ENCODE data around the gene MAN1A1. TPM values are rescaled to one million over a fixed set of nuclear protein-coding genes. Genes with fewer than 3 reads are reported as not detected.

Gene MAN1A1
- polyA plus RNA-seq, 3 donors: 11.0 to 20.4 (median 16.1) TPM

GRCh38 chr6:119307056-119307455 is 42.5 kb downstream of the MAN1A1 start:
- peaks cover 4% of the 10 kb centered on the region for H4K20me1 ChIP-seq (ENCODE audit: insufficient read depth, low read length)
- H3K36me3 Mint-ChIP-seq: peaks cover 15 to 16% of the 10 kb centered on the region in 2 donors
- no peak overlapping the region for H3K27ac Mint-ChIP-seq
- no peak for TF ChIP-seq CTCF (IDR thresholded peaks at IDR 0.05)
- no peak overlapping the region for H2AFZ ChIP-seq (ENCODE audit: insufficient read depth, low read depth, low read length, poor library complexity, severe bottlenecking)
- DNase-seq: no peak
- peaks cover 35% of the 10 kb centered on the region for H3K4me1 Mint-ChIP-seq
- no peak overlapping the region for H3K4me2 ChIP-seq (replicated peaks; ENCODE audit: extremely low read depth, low read length, poor library complexity, severe bottlenecking)
- peaks cover 6 to 17% of the 10 kb centered on the region in 2 donors for H3K36me3 ChIP-seq (replicated peaks in 1 of 2; ENCODE audit: control insufficient read depth in 1 of 2, insufficient read depth in 2 of 2, low read length in 2 of 2)
- peaks cover 20 to 42% of the 10 kb centered on the region in 2 donors for H3K4me1 ChIP-seq (ENCODE audit: control insufficient read depth in 1 of 2, insufficient read depth in 2 of 2, low read length in 2 of 2)
- intact Hi-C loops (cut with micrococcal nuclease): no loop called here
- H3K79me2 ChIP-seq (ENCODE audit: insufficient read depth, low read length): peaks cover 28% of the 10 kb centered on the region
- no peak overlapping the region for H3K4me3 Mint-ChIP-seq
- no peaks in the 10 kb centered on the region for H3K27me3 ChIP-seq (ENCODE audit: control insufficient read depth in 2 of 2, insufficient read depth in 2 of 2, low read length in 2 of 2)
- no peaks in the 10 kb centered on the region for H3K9me3 ChIP-seq (replicated peaks in 1 of 2; ENCODE audit: control insufficient read depth in 1 of 2, insufficient read depth in 1 of 2, low read length in 2 of 2)
- H3K9ac ChIP-seq (ENCODE audit: insufficient read depth, low read length, poor library complexity, severe bottlenecking): no peak overlapping the region
- peaks cover 0 to 1% (median 0%) of the 10 kb centered on the region in 3 donors for H3K27me3 Mint-ChIP-seq (ENCODE audit: low read depth in 3 of 3)
- no peaks in the 10 kb centered on the region for H3K9me3 Mint-ChIP-seq
- no peak overlapping the region for H3K4me3 ChIP-seq (replicated peaks in 1 of 3; ENCODE audit: low read depth in 2 of 3, low read length in 3 of 3)
- no peak overlapping the region for H3K27ac ChIP-seq (ENCODE audit: low read depth in 1 of 2, low read length in 2 of 2)
- WGBS (ENCODE audit: insufficient coverage): no CpG with 5 or more reads among the region's 1 CpG

- H3K27me3 Mint-ChIP-seq (ENCODE audit: low read depth in 3 of 3): peaks cover 0 to 1% (median 0%) of the 10 kb centered on the region in 3 donors
- intact Hi-C loops (cut with micrococcal nuclease): no loop called here
- Histone ChIP-seq H2AFZ (ENCODE audit: insufficient read depth, low read depth, low read length, poor library complexity, severe bottlenecking) (no peak overlapping the region), H3K9me3 (replicated peaks in 1 of 2; ENCODE audit: control insufficient read depth in 1 of 2, insufficient read depth in 1 of 2, low read length in 2 of 2) (no peaks in the 10 kb centered on the region), H3K4me2 (replicated peaks; ENCODE audit: extremely low read depth, low read length, poor library complexity, severe bottlenecking) (no peak overlapping the region), H3K4me1 (ENCODE audit: control insufficient read depth in 1 of 2, insufficient read depth in 2 of 2, low read length in 2 of 2) (peaks cover 14 to 36% of the 10 kb centered on the region in 2 donors), H3K4me3 (replicated peaks in 1 of 3; ENCODE audit: low read depth in 2 of 3, low read length in 3 of 3) (no peak overlapping the region), H3K36me3 (replicated peaks in 1 of 2; ENCODE audit: control insufficient read depth in 1 of 2, insufficient read depth in 2 of 2, low read length in 2 of 2) (peaks cover 6 to 18% of the 10 kb centered on the region in 2 donors), H3K79me2 (ENCODE audit: insufficient read depth, low read length) (peaks cover 22% of the 10 kb centered on the region), H3K27ac (ENCODE audit: low read depth in 1 of 2, low read length in 2 of 2) (no peak overlapping the region), H3K9ac (ENCODE audit: insufficient read depth, low read length, poor library complexity, severe bottlenecking) (no peak overlapping the region), H3K27me3 (ENCODE audit: control insufficient read depth in 2 of 2, insufficient read depth in 2 of 2, low read length in 2 of 2) (no peaks in the 10 kb centered on the region), H4K20me1 (ENCODE audit: insufficient read depth, low read length) (peaks cover 4% of the 10 kb centered on the region)
- H3K36me3 Mint-ChIP-seq: peaks cover 14 to 16% of the 10 kb centered on the region in 2 donors
- 97% methylated on average over 3 of the region's 4 CpGs for WGBS (ENCODE audit: insufficient coverage)
- H3K9me3 Mint-ChIP-seq: no peaks in the 10 kb centered on the region
- no peak for DNase-seq
- no peak overlapping the region for H3K27ac Mint-ChIP-seq
- TF ChIP-seq CTCF (IDR thresholded peaks at IDR 0.05): no peak
- H3K4me1 Mint-ChIP-seq: peaks cover 30% of the 10 kb centered on the region
- H3K4me3 Mint-ChIP-seq: no peak overlapping the region
Measured at GRCh38 chr6:119306396-119306968, 43.1 kb downstream of the MAN1A1 start.

Data from CD14-positive monocyte (primary cell).